SK-N-SH (cell line): ENCODE data around the gene APOBEC2. TPM values are rescaled to one million over a fixed set of nuclear protein-coding genes. Genes with fewer than 3 reads are reported as not detected.

ENCODE experiments used
- CTCF ChIA-PET: fragments of 300-600, 350-600 bp; formaldehyde crosslinking; extraction: SDS; loops from one replicate; lab custom pipeline; 2021; lab: Yijun Ruan, JAX
- POLR2A ChIA-PET: fragments of 350-600 bp; sonication (Branson Sonifier 250); formaldehyde crosslinking; extraction: SDS; loops from one replicate; lab custom pipeline; 2020; ENCODE audit warnings: antibody characterized with exemption, inconsistent platforms; lab: Yijun Ruan, JAX
- DNase-seq: peaks from one replicate; pipeline ENCODE4 v3.0.0; 2012
- H2AFZ ChIP-seq: fragments of 200-600 bp; sonication (generic); 2 replicates; pipeline ENCODE4 v1.8.1; 2016; ENCODE audit warnings: antibody characterized with exemption, mild to moderate bottlenecking, low read depth
- H3F3A ChIP-seq: fragments of 200-600 bp; sonication (generic); replicated peaks from 2 replicates; pipeline ENCODE3; 2016; ENCODE audit warnings: antibody characterized with exemption, mild to moderate bottlenecking; ENCODE audit not compliant: insufficient read depth
- H3K27ac ChIP-seq, 2 experiments: fragments of 200-500 bp in 1 of 2; fragments of 200-600 bp in 1 of 2; sonication (Bioruptor generic) in 1 of 2; sonication (generic), shearing (Covaris generic) in 1 of 2; 2 replicates each; pipeline versions ENCODE4 v1.5.1 to v1.6.1; 2014 to 2016; ENCODE audit warnings: low read depth in 2 of 2, inconsistent platforms in 1 of 2, low read length in 1 of 2, mild to moderate bottlenecking in 1 of 2, mixed read lengths in 1 of 2
- H3K27me3 ChIP-seq: fragments of 200-600 bp; sonication (generic), shearing (Covaris generic); 2 replicates; pipeline ENCODE4 v1.6.1; 2016; ENCODE audit warnings: mixed run types; ENCODE audit not compliant: insufficient read depth
- H3K36me3 ChIP-seq, 2 experiments: fragments of 200-500 bp in 1 of 2; fragments of 200-600 bp in 1 of 2; sonication (Bioruptor generic) in 1 of 2; sonication (generic) in 1 of 2; replicated peaks in 1 of 2; 2 replicates each; pipeline versions ENCODE3 to v1.5.1; 2014 to 2016; ENCODE audit warnings: low read length in 1 of 2, mild to moderate bottlenecking in 1 of 2; ENCODE audit not compliant: insufficient read depth in 2 of 2, control insufficient read depth in 1 of 2
- H3K4me1 ChIP-seq, 2 experiments: fragments of 200-500 bp in 1 of 2; fragments of 200-600 bp in 1 of 2; sonication (Bioruptor generic) in 1 of 2; sonication (generic), shearing (Covaris generic) in 1 of 2; 2 replicates each; pipeline versions ENCODE4 v1.5.1 to v1.6.1; 2014 to 2016; ENCODE audit warnings: low read depth in 1 of 2, low read length in 1 of 2, mixed run types in 1 of 2; ENCODE audit not compliant: insufficient read depth in 2 of 2, control insufficient read depth in 1 of 2
- H3K4me2 ChIP-seq: fragments of 200-600 bp; sonication (generic), shearing (Covaris generic); 2 replicates; pipeline ENCODE4 v1.6.1; 2017; ENCODE audit warnings: mixed run types
- H3K4me3 ChIP-seq, 2 experiments: fragments of 200-500 bp in 1 of 2; fragments of 200-600 bp in 1 of 2; sonication (Bioruptor generic) in 1 of 2; sonication (generic), shearing (Covaris generic) in 1 of 2; 2 replicates each; pipeline versions ENCODE4 v1.5.1 to v1.8.1; 2014 to 2016; ENCODE audit warnings: low read depth in 2 of 2, inconsistent platforms in 1 of 2, low read length in 1 of 2, mild to moderate bottlenecking in 1 of 2, mixed read lengths in 1 of 2, moderate library complexity in 1 of 2
- H3K79me2 ChIP-seq: fragments of 200-600 bp; sonication (generic); 2 replicates; pipeline ENCODE4 v1.8.1; 2017; ENCODE audit warnings: mild to moderate bottlenecking; ENCODE audit not compliant: insufficient read depth
- H3K9ac ChIP-seq: fragments of 200-600 bp; sonication (generic); 2 replicates; pipeline ENCODE4 v1.6.1; 2017; ENCODE audit warnings: mixed run types
- H3K9me2 ChIP-seq: fragments of 200-600 bp; sonication (generic); 2 replicates; pipeline ENCODE4 v1.6.1; 2017; ENCODE audit warnings: mixed run types
- H3K9me3 ChIP-seq: fragments of 200-600 bp; sonication (generic); 2 replicates; pipeline ENCODE4 v1.6.1; 2017; ENCODE audit warnings: mixed run types, mild to moderate bottlenecking, moderate library complexity
- H4K20me1 ChIP-seq: fragments of 200-600 bp; sonication (generic); 2 replicates; pipeline ENCODE4 v1.6.1; 2017; ENCODE audit warnings: mild to moderate bottlenecking, mixed run types; ENCODE audit not compliant: insufficient read depth
- ELF1 ChIP-seq: IDR thresholded peaks from 2 replicates; pipeline ENCODE4 v1.4.0; 2012
- FOXM1 ChIP-seq: IDR thresholded peaks from 2 replicates; pipeline ENCODE4 v1.4.0; 2012; ENCODE audit warnings: low read depth, mild to moderate bottlenecking
- GABPA ChIP-seq: IDR thresholded peaks from 2 replicates; pipeline ENCODE4 v1.4.0; 2012; ENCODE audit warnings: low read depth, mild to moderate bottlenecking
- GATA2 ChIP-seq: sonication (generic); formaldehyde crosslinking; IDR thresholded peaks from 2 replicates; pipeline ENCODE4 v1.5.0; 2020; ENCODE audit warnings: mild to moderate bottlenecking, missing genetic modification reagents
- JUND ChIP-seq: IDR thresholded peaks from 2 replicates; pipeline ENCODE4 v1.4.0; 2012
- MEF2A ChIP-seq: IDR thresholded peaks from 2 replicates; pipeline ENCODE4 v1.4.0; 2012; ENCODE audit warnings: low read depth, borderline replicate concordance
- MXI1 ChIP-seq: IDR thresholded peaks from 2 replicates; pipeline ENCODE4 v1.6.1; 2012; ENCODE audit warnings: mild to moderate bottlenecking, low read depth, low read length, improper control_type of control experiment
- NRF1 ChIP-seq: IDR thresholded peaks from 2 replicates; pipeline ENCODE4 v1.6.1; 2012; ENCODE audit warnings: low read depth, mild to moderate bottlenecking, low read length
- RFX5 ChIP-seq: IDR thresholded peaks from 2 replicates; pipeline ENCODE4 v1.6.1; 2012; ENCODE audit warnings: mild to moderate bottlenecking, improper control_type of control experiment, low read length
- RXRA ChIP-seq: IDR thresholded peaks from 2 replicates; pipeline ENCODE4 v1.4.0; 2012; ENCODE audit warnings: low read depth, mild to moderate bottlenecking, borderline replicate concordance
- SMC3 ChIP-seq: IDR thresholded peaks from 2 replicates; pipeline ENCODE4 v1.6.1; 2012; ENCODE audit warnings: low read depth, low read length, improper control_type of control experiment
- TCF12 ChIP-seq: IDR thresholded peaks from 2 replicates; pipeline ENCODE4 v1.4.0; 2012
- TEAD4 ChIP-seq: IDR thresholded peaks from 2 replicates; pipeline ENCODE4 v1.4.0; 2012; ENCODE audit warnings: mild to moderate bottlenecking, borderline replicate concordance; ENCODE audit not compliant: insufficient read depth
- YY1 ChIP-seq: IDR thresholded peaks from 2 replicates; pipeline ENCODE4 v1.4.0; 2012; ENCODE audit warnings: low read depth, mild to moderate bottlenecking
- WGBS: methylation state at CpG from one replicate; pipeline ENCODE4 v1.1.6; 2017; ENCODE audit warnings: low lambda C conversion rate; 5-methylcytosine and 5-hydroxymethylcytosine counted together
- polyA plus RNA-seq, 3 experiments: library from polyadenylated mRNA; depleted of rRNA; stranded (reverse); fragments of >200 nt; gene quantifications; 2 replicates each; pipeline ENCODE4 v1.2.3, GENCODE V29; 2012
- TF ChIP-seq, protein P1 (sequence below): IDR thresholded peaks from 2 replicates; pipeline ENCODE4; 2012
- TF ChIP-seq, protein P2 (sequence below): IDR thresholded peaks from 2 replicates; pipeline ENCODE4 v1.4.0; 2012; ENCODE audit warnings: low read depth
- TF ChIP-seq, protein P3 (sequence below): IDR thresholded peaks from 2 replicates; pipeline ENCODE4 v1.6.1; 2012; ENCODE audit warnings: mild to moderate bottlenecking, low read depth, low read length, moderate library complexity

The APOBEC2 gene
- polyA plus RNA-seq, 1 of the 3 experiments (the other 2 are of a cell fraction), result not detected

DNA sequence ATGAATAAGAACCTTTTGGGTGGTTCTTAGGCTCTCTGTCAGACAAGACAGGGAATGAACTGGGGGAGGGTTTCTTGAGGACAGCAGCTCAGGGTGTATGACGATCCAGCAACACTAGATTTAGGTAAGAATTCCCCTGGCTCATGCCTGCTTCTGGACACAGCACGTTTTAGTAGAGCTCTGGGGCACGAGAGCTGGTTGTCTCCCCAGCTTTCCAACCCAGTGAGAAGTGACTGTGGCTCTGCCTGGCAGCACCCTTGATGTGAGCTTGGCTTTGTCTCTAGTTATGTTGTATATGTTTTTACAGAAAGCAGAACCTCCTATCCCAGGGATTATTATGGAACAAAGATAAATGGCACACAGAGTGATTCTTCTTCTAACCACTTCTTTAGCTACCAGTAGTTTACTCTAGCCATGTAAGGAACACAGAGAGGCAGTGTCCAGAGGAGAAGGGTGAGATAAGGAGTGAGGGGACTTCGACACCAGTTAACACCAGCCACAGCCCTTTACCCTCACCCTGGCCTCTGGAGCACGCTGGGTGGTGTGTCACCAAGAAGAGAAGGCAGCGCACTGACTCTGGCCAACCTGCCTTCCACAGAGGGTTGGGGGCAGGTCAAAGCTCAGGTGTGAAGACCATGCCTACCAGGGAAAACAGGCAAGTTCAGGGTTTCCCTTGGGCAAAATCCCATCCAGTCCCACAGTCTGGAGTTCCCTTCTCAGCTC is 3.9 kb downstream of the APOBEC2 start:
- Histone ChIP-seq H3K36me3 (no peaks in the 10 kb centered on the region), H3K79me2 (no peaks in the 10 kb centered on the region), H3K9me2 (no peaks in the 10 kb centered on the region), H3K9ac (no peak overlapping the region), H3K4me3 (no peak overlapping the region), H2AFZ (no peak overlapping the region), H3K4me2 (no peak overlapping the region), H3K27me3 (no peaks in the 10 kb centered on the region), H3K27ac (no peak overlapping the region)
- POLR2A ChIA-PET, result no interaction called here
- 74% methylated on average over 2 of the region's 6 CpGs for WGBS
- no peak for TF ChIP-seq GATA2 (CRISPR knock-in tag)
- TF ChIP-seq ELF1, result no peak
- TF ChIP-seq MEF2A, result no peak
- TF ChIP-seq SMC3, result no peak
- TF ChIP-seq, all 33 proteins: peak for 0
- Histone ChIP-seq H3F3A (no peaks in the 10 kb centered on the region), H4K20me1 (no peaks in the 10 kb centered on the region), H3K4me1 (peaks cover 0 to 4% of the 10 kb centered on the region in 2 experiments; a peak in 1 of 4 replicates), H3K9me3 (no peaks in the 10 kb centered on the region)
- CTCF ChIA-PET, result interaction anchor here (0.9 to 1.5 kb wide), 4 partner anchors 9 to 252 kb away, joined by 3 to 6 read pairs (median 4); no protein-coding TSS in a partner anchor
- DNase-seq, result no peak

DNA sequence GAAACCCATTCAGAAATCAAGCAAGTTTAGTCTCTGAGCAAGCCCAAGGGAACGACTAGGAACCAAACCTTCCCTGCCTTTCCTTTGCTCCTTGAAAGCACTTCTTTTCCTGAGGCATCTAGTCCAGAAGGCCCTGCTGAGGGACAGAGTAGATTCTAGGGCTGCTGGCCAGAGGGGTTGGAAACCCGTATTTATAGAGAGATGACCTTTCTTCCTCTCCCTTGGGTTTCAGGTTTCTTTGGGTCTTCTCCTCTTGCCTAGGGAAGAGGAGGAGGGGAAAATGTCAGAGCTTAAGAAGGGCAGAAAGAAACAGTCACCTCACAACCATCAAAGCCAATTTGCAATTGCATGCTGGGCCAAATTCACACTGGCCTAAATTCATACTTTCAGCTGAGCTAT is 5.8 kb downstream of the APOBEC2 start:
- Histone ChIP-seq H3K36me3 (peaks cover 0 to 7% of the 10 kb centered on the region in 2 experiments), H3K9me3 (no peaks in the 10 kb centered on the region), H3K4me2 (no peak overlapping the region), H3F3A (no peaks in the 10 kb centered on the region), H3K4me3 (no peak overlapping the region), H3K27ac (no peak overlapping the region), H2AFZ (no peak overlapping the region), H3K9ac (no peak overlapping the region), H3K4me1 (no peaks in the 10 kb centered on the region), H3K79me2 (no peaks in the 10 kb centered on the region), H4K20me1 (no peaks in the 10 kb centered on the region), H3K27me3 (no peaks in the 10 kb centered on the region), H3K9me2 (no peaks in the 10 kb centered on the region)
- no peak for DNase-seq
- POLR2A ChIA-PET, result no interaction called here
- CTCF ChIA-PET, result interaction anchor here (0.9 to 1.1 kb wide), 3 partner anchors 14 to 1697 kb away, joined by 3 to 4 read pairs (median 3); no protein-coding TSS in a partner anchor
- TF ChIP-seq MXI1 (no peak), TEAD4 (no peak), YY1 (no peak), TCF12 (no peak)
- TF ChIP-seq, protein P1, sequence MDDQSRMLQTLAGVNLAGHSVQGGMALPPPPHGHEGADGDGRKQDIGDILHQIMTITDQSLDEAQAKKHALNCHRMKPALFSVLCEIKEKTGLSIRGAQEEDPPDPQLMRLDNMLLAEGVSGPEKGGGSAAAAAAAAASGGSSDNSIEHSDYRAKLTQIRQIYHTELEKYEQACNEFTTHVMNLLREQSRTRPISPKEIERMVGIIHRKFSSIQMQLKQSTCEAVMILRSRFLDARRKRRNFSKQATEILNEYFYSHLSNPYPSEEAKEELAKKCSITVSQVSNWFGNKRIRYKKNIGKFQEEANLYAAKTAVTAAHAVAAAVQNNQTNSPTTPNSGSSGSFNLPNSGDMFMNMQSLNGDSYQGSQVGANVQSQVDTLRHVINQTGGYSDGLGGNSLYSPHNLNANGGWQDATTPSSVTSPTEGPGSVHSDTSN, result no peak
- 94% methylated on average over 2 of the region's 2 CpGs for WGBS

DNA sequence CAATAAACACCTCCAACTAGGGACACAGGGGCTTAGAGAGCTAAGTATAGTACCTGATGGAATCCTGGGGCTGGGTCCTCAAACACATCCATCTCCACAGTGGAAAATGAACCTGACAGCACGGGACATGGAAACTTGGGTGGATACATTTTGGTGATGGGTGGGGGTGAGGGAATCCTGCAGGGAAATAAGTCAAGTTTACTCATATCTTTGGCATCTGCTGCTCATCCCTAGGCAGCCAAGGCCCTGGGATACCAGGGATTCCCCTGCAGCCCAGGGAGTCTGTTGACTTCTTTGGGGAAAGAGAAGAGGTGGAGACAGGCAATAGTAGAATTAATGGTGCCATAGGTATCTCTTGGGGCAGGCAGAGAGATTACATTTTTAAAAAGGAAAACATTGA is 6.6 kb downstream of the APOBEC2 start:
- no peaks in the 10 kb centered on the region for H3K27me3 ChIP-seq
- no peak for DNase-seq
- CTCF ChIA-PET, result interaction anchor here (0.9 kb wide), 1 partner anchor 31 kb away, joined by 3 read pairs; no protein-coding TSS in a partner anchor
- TF ChIP-seq, protein P1, result no peak
- TF ChIP-seq, protein P2, sequence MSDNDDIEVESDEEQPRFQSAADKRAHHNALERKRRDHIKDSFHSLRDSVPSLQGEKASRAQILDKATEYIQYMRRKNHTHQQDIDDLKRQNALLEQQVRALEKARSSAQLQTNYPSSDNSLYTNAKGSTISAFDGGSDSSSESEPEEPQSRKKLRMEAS, result no peak
- TF ChIP-seq RFX5 (no peak), FOXM1 (no peak), RXRA (no peak), GABPA (no peak), MEF2A (no peak), YY1 (no peak), JUND (no peak), NRF1 (no peak)
- TF ChIP-seq, protein P3, sequence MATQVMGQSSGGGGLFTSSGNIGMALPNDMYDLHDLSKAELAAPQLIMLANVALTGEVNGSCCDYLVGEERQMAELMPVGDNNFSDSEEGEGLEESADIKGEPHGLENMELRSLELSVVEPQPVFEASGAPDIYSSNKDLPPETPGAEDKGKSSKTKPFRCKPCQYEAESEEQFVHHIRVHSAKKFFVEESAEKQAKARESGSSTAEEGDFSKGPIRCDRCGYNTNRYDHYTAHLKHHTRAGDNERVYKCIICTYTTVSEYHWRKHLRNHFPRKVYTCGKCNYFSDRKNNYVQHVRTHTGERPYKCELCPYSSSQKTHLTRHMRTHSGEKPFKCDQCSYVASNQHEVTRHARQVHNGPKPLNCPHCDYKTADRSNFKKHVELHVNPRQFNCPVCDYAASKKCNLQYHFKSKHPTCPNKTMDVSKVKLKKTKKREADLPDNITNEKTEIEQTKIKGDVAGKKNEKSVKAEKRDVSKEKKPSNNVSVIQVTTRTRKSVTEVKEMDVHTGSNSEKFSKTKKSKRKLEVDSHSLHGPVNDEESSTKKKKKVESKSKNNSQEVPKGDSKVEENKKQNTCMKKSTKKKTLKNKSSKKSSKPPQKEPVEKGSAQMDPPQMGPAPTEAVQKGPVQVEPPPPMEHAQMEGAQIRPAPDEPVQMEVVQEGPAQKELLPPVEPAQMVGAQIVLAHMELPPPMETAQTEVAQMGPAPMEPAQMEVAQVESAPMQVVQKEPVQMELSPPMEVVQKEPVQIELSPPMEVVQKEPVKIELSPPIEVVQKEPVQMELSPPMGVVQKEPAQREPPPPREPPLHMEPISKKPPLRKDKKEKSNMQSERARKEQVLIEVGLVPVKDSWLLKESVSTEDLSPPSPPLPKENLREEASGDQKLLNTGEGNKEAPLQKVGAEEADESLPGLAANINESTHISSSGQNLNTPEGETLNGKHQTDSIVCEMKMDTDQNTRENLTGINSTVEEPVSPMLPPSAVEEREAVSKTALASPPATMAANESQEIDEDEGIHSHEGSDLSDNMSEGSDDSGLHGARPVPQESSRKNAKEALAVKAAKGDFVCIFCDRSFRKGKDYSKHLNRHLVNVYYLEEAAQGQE, result no peak

More for the DNA sequence above, 6.6 kb downstream of the APOBEC2 start:
- POLR2A ChIA-PET, result no interaction called here
- Histone ChIP-seq H3K27ac (no peak overlapping the region), H4K20me1 (no peaks in the 10 kb centered on the region), H3K4me3 (no peak overlapping the region), H3F3A (no peaks in the 10 kb centered on the region), H3K79me2 (no peaks in the 10 kb centered on the region), H3K9me2 (no peaks in the 10 kb centered on the region), H3K9ac (no peak overlapping the region), H2AFZ (no peak overlapping the region), H3K4me1 (no peaks in the 10 kb centered on the region; a peak in 1 of 4 replicates), H3K4me2 (no peak overlapping the region), H3K9me3 (no peaks in the 10 kb centered on the region), H3K36me3 (peaks cover 5 to 15% of the 10 kb centered on the region in 2 experiments)
- 89% methylated on average over 1 of the region's 1 CpG for WGBS
